ENCODE results near the gene CEACAM3.

Gene CEACAM3

DNA sequence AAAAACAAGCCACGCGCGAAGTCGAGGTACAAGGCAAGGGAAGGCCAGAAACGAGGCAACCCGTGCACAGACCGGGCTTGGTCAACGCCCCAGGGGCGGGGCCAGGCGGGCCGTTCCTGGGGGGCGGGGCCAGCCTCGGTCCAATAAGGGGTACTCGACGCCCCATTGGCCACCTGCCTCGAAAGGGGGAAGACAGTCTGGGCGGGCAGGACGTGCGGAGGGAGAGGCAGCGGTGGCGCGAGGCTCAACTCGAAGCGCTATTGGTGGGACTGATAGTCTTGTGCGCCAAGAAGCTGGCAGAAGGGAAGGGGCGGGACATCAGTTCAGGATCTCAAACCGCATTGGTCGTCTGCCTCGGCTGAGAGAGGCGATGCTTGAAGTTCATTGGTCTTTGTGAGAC is 48.2 kb downstream of the CEACAM3 start, which contains the start of gene LYPD4:
TSS of gene LYPD4 (minus strand) at position 83 of the 400 bp plus-strand sequence. CDS start 5,398 bp downstream, outside the sequence.
- DNase-seq (ENCODE audit: low read depth in 2 of 2): no peak

DNA sequence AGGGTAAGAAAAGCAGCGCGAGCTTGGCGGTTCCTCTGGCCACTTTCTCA is 48.4 kb downstream of the CEACAM3 start, which contains the start of gene DMRTC2:
TSS of gene DMRTC2 (plus strand) at position 42 of the 50 bp plus-strand sequence. CDS start 2,387 bp downstream, outside the sequence.
- no peak for DNase-seq (ENCODE audit: low read depth in 2 of 2)

GRCh38 chr19:41845051-41845590 is 48.7 kb downstream of the CEACAM3 start:
- no peak for DNase-seq (ENCODE audit: low read depth in 2 of 2)

GRCh38 chr19:41847351-41848105 is 51.1 kb downstream of the CEACAM3 start:
- no peak for DNase-seq (ENCODE audit: low read depth in 2 of 2)

DNA sequence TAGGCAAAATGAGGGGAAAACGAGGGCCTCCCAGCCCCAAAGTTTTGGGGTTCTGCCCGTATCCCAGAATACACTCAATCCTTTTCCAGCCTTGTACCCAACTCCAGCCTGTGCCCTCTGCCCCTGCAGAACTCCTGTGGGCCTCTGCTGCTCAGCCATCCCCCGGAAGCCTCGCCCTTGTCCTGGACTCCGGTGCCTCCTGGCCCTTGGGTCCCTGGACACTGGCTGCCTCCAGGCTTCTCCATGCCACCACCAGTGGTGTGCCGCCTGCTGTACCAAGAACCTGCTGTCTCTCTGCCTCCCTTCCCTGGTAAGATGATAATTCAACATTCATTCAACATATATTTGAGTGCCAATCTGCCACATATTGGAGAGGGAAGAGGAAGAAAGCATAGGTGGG is 52.3 kb downstream of the CEACAM3 start:
- no peak for DNase-seq (ENCODE audit: low read depth in 2 of 2)

GRCh38 chr19:41849067-41849466 is 52.7 kb downstream of the CEACAM3 start:
- DNase-seq (ENCODE audit: low read depth in 2 of 2): no peak

- DNase-seq (ENCODE audit: low read depth in 2 of 2): no peak
Measured at GRCh38 chr19:41850381-41850780, 54.0 kb downstream of the CEACAM3 start.

DNA sequence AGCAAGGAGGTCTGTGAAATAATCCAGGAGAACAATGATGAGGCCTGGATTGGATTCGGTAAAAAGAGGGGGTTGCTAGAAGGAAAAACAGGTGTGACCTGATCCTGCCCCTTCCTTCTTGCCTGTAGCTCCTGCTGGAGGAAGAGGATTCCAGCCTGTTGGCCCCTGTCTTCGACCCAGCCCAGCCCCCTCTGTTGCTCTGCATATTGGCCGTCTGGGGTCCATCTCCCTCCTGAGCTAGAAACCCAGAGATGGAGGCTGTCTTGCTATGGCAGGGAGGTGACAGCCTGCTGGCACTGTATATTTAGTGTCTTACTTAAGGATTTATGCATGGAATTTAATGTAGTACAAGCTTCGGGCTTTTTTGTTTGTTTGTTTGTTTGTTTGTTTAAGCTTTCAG is 55.1 kb downstream of the CEACAM3 start:
- DNase-seq (ENCODE audit: low read depth in 2 of 2): no peak

- DNase-seq (ENCODE audit: low read depth in 2 of 2): no peak
Measured at GRCh38 chr19:41853344-41853743, 57.0 kb downstream of the CEACAM3 start.

DNA sequence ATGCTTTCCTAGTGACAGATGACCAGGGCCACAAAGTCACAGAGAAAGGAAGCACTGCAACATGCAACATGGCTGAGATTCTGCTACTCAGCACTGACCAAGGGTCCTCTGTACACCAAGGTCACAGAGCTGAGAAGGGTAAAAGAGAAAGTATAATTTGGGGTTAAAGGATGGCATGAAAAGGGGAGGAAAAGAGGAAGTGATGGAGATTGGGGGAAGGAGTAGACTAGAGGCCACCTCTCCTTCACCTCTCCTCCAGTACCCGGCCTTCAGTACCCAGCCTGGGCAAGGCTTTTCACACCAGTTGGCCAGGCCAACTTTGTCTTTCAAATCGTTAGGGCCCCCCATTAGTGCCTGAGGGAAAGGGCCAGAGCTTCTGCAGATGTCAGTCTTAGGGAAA is 57.4 kb downstream of the CEACAM3 start:
- no peak for DNase-seq (ENCODE audit: low read depth in 2 of 2)

- no peak for DNase-seq (ENCODE audit: low read depth in 2 of 2)
Measured at GRCh38 chr19:41859213-41859617, 62.8 kb downstream of the CEACAM3 start.

DNA sequence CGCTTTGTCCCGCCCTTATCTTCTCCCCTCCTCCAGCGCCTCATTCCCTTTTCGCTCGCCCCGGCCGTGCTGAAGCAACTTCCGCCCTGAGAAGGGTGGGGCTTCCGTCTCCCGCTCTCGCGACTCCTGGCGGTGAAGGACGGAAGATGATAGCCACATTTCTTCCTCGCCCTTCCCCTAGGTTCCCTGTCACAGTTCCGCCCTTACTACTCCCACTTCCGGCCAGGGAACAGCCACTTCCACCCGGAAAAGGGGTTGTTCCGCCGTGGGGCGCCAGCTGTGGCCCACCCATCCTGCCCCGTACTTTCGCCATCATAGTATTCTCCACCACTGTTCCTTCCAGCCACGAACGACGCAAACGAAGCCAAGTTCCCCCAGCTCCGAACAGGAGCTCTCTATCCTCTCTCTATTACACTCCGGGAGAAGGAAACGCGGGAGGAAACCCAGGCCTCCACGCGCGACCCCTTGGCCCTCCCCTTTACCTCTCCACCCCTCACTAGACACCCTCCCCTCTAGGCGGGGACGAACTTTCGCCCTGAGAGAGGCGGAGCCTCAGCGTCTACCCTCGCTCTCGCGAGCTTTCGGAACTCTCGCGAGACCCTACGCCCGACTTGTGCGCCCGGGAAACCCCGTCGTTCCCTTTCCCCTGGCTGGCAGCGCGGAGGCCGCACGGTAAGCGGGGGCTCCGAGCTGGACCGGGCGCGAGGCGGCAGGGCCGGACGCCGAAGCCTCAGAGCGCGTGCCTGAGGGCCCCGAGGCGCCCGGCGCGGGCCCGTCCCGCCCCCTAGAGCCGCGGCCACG is 63.4 kb downstream of the CEACAM3 start, which contains the start of gene RPS19:
TSS of gene RPS19 (plus strand) at position 638 of the 801 bp plus-strand sequence. CDS start 520 bp downstream, outside the sequence.
- peak; percentile 96 to 98 for DNase-seq (ENCODE audit: low read depth in 2 of 2)

GRCh38 chr19:41860419-41861115 is 64.2 kb downstream of the CEACAM3 start:
- no peak for DNase-seq (ENCODE audit: low read depth in 2 of 2)

Data from stimulated activated CD4-positive, alpha-beta T cell treated with anti-CD3 and anti-CD28 coated beads, Interleukin-4, amount 100 ng/mL, for 48 hours (primary cell).